Sigmoid colon (tissue), 7 donors: ENCODE data around the gene NARS2. TPM values are rescaled to one million over a fixed set of nuclear protein-coding genes. Genes with fewer than 3 reads are reported as not detected.

Source experiments
- DNase-seq: peaks from one replicate; pipeline ENCODE4 v3.0.0-alpha.2; 2019
- H3K27ac ChIP-seq, 4 donors: fragments of 200-600 bp; sonication (generic); one replicate each; pipeline ENCODE4 v1.5.1; 2016 to 2019; ENCODE audit warnings: mild to moderate bottlenecking in 1 of 4
- H3K27me3 ChIP-seq, 3 donors: fragments of 200-600 bp; sonication (generic); one replicate each; pipeline ENCODE4 v1.5.1; 2019; ENCODE audit warnings: mild to moderate bottlenecking in 1 of 3
- H3K36me3 ChIP-seq, 4 donors: fragments of 200-600 bp; sonication (generic); one replicate each; pipeline ENCODE4 v1.5.1; 2016 to 2019
- H3K4me1 ChIP-seq, 4 donors: fragments of 200-600 bp; sonication (generic); one replicate each; pipeline ENCODE4 v1.5.1; 2017 to 2019
- H3K4me3 ChIP-seq, 4 donors: fragments of 200-600 bp; sonication (generic); one replicate each; pipeline ENCODE4 v1.5.1; 2017 to 2019; ENCODE audit warnings: mild to moderate bottlenecking in 2 of 4, moderate library complexity in 1 of 4
- H3K9me3 ChIP-seq, 4 donors: fragments of 200-600 bp in 3 of 4; sonication (generic) in 3 of 4; one replicate each; pipeline versions ENCODE4 v1.5.1 to v1.6.1; 2013 to 2019
- EP300 ChIP-seq, 4 donors: sonication (generic); formaldehyde crosslinking; IDR thresholded peaks; one replicate each; pipeline ENCODE4 v1.6.1; 2017; ENCODE audit warnings: antibody characterized with exemption in 4 of 4
- POLR2A ChIP-seq, 2 donors: fragments of 450-650 bp; IDR thresholded peaks; one replicate each; pipeline ENCODE4 v1.6.1; 2016; ENCODE audit warnings: antibody characterized with exemption in 2 of 2, mild to moderate bottlenecking in 2 of 2, moderate library complexity in 2 of 2
- POLR2AphosphoS5 ChIP-seq, 4 donors: sonication (generic); formaldehyde crosslinking; IDR thresholded peaks; one replicate each; pipeline ENCODE4 v1.6.1; 2017; ENCODE audit warnings: antibody characterized with exemption in 4 of 4
- WGBS, 2 donors: extraction: QIAGEN DNeasy Blood & Tissue Kit; methylation state at CpG; one replicate each; pipeline ENCODE4 v1.1.7; 2013; 5-methylcytosine and 5-hydroxymethylcytosine counted together
- intact Hi-C: fragments of 100-400 bp; cut with DNase I; formaldehyde crosslinking; loops from one replicate; pipeline ENCODE4 v1.15.1; 2023
- polyA plus RNA-seq, 3 donors: library from polyadenylated mRNA; stranded (reverse); fragments of 200-250 nt; gene quantifications; one replicate each; pipeline ENCODE4 v1.2.3, GENCODE V29; 2013
- total RNA-seq, 4 donors: library from RNA; depleted of rRNA; stranded (reverse); fragments of >200 nt; gene quantifications; one replicate each; pipeline ENCODE4 v1.1.0, GENCODE V29; 2016
- TF ChIP-seq, protein P1 (sequence below), 4 experiments: fragments of 450-650 bp in 3 of 4; fragments of 200-600 bp in 1 of 4; IDR thresholded peaks; one replicate each; pipeline ENCODE4 v1.5.1; 2016 to 2019; ENCODE audit warnings: antibody characterized with exemption in 4 of 4, mild to moderate bottlenecking in 3 of 4, moderate library complexity in 2 of 4
- donor health status: healthy with polysubstance abuse.
- donor health status: Bipolar disorder and iron deficiency.
- donor health status: healthy.

NARS2 gene
- total and polyA plus RNA-seq, 7 donors, result 7.8 to 22.2 (median 13.6) TPM

DNA sequence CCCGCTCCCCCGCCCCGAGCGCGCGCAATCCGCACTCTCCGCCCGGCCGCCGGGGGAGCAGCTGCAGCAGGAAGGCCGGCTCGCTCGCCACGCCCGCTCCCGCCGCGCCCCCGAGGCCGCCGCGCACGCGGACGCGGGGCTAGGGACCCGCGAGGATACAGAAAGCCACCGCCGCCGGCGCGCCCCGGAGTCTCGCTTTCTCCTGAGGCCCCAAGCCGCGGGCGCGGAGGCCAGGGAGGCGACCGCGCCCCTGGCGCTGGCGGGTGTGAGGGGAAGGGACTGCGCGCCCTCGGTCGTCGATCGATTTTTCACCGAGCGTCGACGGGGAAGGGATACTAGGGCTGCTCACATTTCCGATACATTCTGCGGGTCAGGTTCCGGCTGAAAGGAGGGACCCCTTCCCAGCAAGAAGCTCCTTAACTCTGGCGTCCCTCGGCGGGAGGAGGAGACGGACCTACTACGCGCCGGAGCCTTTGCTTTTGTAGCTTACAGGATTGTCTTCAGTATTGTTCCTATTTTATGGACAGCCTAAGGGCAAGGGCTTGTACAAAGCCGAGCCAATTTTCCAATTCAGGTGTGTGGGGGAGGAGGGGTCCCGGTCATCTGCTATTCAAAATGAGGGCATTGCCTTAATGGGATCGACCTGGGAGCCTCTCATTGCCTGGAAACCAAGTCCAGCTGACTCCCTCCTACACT is 156.6 kb downstream of the NARS2 start:
- Histone ChIP-seq H3K27ac (peak overlapping the region; percentile 94 to 97 (median 95)), H3K4me3 (peak overlapping the region; percentile 59 to 90 (median 84)), H3K9me3 (no peaks in the 10 kb centered on the region), H3K27me3 (peaks cover 0 to 15% (median 0%) of the 10 kb centered on the region in 3 donors), H3K4me1 (peaks cover 0 to 48% (median 27%) of the 10 kb centered on the region in 4 donors), H3K36me3 (no peaks in the 10 kb centered on the region)
- WGBS, 2 donors, result 1% methylated on average over 68 of the region's 68 CpGs
- peak; percentile 89 for DNase-seq
- intact Hi-C loops, result loop anchor here (2.0 to 5.0 kb wide), 6 partner anchors 67 to 279 kb away; partner anchors contain the start of genes ALG8, KCTD21, NARS2 and USP35
- TF ChIP-seq EP300 (IDR thresholded peaks at IDR 0.05) (no peak), POLR2AphosphoS5 (IDR thresholded peaks at IDR 0.05) (peak; percentile 8 to 59 (median 52))

DNA sequence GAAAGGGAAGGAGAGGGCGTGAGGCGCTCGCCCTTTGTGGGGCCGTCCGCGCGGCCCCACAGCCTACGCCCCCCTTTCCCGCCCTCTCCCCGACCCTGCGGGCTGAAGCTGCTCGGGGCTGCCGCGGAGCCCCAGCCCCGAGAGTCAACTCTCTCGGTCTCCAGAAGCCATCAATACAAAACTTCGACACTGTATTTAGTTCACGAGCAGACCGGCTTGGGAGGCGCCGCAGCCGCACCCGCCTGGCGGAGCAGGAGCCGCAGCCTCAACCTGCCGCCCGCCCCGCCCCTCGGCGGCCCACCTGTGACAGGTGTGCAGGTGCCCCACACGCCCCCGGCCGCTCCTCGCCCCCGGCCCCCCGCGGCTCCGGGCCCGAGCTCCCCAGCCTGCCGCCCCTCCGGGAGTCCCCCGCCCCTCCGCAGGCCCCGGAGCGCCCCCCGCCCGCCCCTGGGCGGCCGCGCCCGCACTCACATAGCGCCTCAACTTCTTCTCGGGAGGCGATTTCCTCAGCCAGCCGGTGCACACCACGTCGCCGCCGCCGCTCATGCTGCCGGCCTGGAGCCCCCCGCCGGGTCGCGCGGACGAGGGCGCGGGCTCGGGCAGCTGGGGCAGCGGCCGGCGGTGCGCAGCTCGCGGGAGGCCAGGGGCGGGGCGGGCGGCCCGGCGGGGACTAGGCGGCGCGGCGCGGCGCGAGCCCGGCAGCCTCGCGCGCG is 157.3 kb downstream of the NARS2 start, which contains the start of gene GAB2:
GAB2 (minus strand) TSS at position 646 of the 713 bp plus-strand sequence; CDS start at position 546, 100 bp downstream.
- TF ChIP-seq POLR2AphosphoS5 (IDR thresholded peaks at IDR 0.05), result no peak
- peak in 1 of 4 donors; percentile 1 for TF ChIP-seq EP300 (IDR thresholded peaks at IDR 0.05)
- TF ChIP-seq, protein P1, sequence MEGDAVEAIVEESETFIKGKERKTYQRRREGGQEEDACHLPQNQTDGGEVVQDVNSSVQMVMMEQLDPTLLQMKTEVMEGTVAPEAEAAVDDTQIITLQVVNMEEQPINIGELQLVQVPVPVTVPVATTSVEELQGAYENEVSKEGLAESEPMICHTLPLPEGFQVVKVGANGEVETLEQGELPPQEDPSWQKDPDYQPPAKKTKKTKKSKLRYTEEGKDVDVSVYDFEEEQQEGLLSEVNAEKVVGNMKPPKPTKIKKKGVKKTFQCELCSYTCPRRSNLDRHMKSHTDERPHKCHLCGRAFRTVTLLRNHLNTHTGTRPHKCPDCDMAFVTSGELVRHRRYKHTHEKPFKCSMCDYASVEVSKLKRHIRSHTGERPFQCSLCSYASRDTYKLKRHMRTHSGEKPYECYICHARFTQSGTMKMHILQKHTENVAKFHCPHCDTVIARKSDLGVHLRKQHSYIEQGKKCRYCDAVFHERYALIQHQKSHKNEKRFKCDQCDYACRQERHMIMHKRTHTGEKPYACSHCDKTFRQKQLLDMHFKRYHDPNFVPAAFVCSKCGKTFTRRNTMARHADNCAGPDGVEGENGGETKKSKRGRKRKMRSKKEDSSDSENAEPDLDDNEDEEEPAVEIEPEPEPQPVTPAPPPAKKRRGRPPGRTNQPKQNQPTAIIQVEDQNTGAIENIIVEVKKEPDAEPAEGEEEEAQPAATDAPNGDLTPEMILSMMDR (IDR thresholded peaks at IDR 0.05), result no peak
- no peak for TF ChIP-seq POLR2A (IDR thresholded peaks at IDR 0.05)
- Histone ChIP-seq H3K27ac (peak within 1 kb of the TSS; percentile 94 to 97 (median 95)), H3K4me1 (peaks cover 0 to 48% (median 27%) of the 10 kb centered on the region in 4 donors), H3K36me3 (no peaks in the 10 kb centered on the region), H3K27me3 (peaks cover 0 to 15% (median 0%) of the 10 kb centered on the region in 3 donors), H3K9me3 (no peaks in the 10 kb centered on the region), H3K4me3 (peak within 1 kb of the TSS; percentile 63 to 90 (median 84))
- 1% methylated on average over 93 of the region's 93 CpGs for WGBS, 2 donors
- intact Hi-C loops, result loop anchor here (2.0 to 5.0 kb wide), 6 partner anchors 67 to 279 kb away; partner anchors contain the start of genes ALG8, KCTD21, NARS2 and USP35
- no peak for DNase-seq

DNA sequence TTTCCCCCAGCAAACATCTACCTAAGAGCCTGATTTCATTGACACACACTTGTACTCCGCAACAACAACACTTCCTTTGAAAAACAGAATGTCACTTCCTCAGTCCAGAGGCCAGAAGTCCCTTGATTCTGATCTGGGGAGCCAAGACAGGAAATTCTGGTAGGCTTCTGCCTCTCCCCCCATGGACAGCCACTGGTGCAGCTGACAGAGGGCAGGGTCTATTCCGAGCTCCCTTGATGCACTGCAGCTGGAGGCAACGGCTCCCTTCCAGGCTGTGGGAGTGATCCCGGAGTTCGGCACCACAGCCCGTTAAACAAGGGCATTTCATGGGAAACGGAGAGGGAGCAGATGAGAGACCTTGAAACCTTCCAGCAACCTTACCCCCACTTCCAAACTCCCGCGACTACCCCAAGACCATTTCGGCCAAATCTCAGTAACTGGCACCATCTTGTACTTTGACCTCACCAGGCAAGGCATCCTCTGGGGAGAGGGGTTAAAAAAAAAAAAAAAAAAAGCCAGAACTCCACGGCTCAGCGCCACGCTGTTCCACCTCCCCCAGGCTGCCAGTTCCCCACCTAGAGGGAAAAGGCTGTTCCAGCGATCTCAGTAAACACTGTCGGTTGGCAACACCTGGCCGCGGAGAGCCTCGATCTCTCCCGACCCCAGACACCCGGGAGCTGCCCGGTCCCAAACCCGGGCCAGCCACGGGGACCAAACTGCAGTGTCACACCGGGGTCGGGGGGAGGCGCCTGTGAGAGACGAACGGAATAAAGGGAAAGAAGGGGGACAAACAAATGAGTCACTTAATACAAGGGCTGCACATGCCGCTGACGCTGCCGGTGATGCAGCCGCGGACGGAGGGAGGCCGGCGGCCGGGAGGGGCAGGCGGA is 158.1 kb downstream of the NARS2 start:
- Histone ChIP-seq H3K36me3 (no peaks in the 10 kb centered on the region), H3K9me3 (no peaks in the 10 kb centered on the region), H3K4me1 (peaks cover 0 to 48% (median 27%) of the 10 kb centered on the region in 4 donors), H3K4me3 (peak overlapping the region; percentile 63 to 90 (median 84)), H3K27ac (peak overlapping the region; percentile 94 to 97 (median 95)), H3K27me3 (peaks cover 0 to 15% (median 0%) of the 10 kb centered on the region in 3 donors)
- TF ChIP-seq, protein P1 (IDR thresholded peaks at IDR 0.05), result peak in 2 of 4 experiments; percentile 14 to 38
- TF ChIP-seq POLR2A (IDR thresholded peaks at IDR 0.05) (peak; percentile 40 to 57), POLR2AphosphoS5 (IDR thresholded peaks at IDR 0.05) (peak; percentile 77 to 94 (median 83)), EP300 (IDR thresholded peaks at IDR 0.05) (peak in 1 of 4 donors; percentile 3)
- WGBS, 2 donors, result 1 to 2% methylated on average over 38 of the region's 38 CpGs
- peak; percentile 95 for DNase-seq
- intact Hi-C loops, result loop anchor here (2.0 to 5.0 kb wide), 6 partner anchors 66 to 278 kb away; partner anchors contain the start of genes ALG8, KCTD21, NARS2 and USP35

DNA sequence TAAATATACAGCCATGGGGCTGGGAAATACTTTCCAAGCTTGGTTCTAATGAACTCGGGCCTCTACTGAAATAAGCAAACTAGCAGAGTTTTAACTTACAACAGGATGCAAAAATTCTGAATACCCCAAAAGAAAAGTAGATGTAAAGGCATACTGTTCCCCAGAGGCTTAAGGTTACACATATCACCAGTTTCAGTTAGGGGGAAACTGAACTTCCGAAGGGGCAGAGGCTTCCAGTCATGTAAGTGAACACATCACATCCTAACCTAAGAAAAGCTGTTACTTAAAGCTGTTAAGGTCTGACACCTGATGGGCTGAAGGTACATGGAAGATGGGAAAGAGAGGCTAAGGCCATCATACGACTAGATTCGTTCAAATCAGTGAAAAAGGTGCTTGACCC is 159.3 kb downstream of the NARS2 start:
- no peak for DNase-seq
- WGBS, 2 donors, result 68 to 72% methylated on average over 4 of the region's 4 CpGs
- peaks cover 0 to 38% (median 20%) of the 10 kb centered on the region in 4 donors for H3K4me1 ChIP-seq
- no peak for TF ChIP-seq EP300 (IDR thresholded peaks at IDR 0.05)
- no peak for TF ChIP-seq POLR2A (IDR thresholded peaks at IDR 0.05)
- TF ChIP-seq POLR2AphosphoS5 (IDR thresholded peaks at IDR 0.05), result no peak
- H3K4me3 ChIP-seq, result no peak overlapping the region
- H3K9me3 ChIP-seq, result no peaks in the 10 kb centered on the region
- intact Hi-C loops, result loop anchor here (5.0 kb wide), 4 partner anchors 98 to 228 kb away; partner anchors contain the start of genes KCTD21, NARS2 and USP35
- peaks cover 0 to 10% (median 0%) of the 10 kb centered on the region in 3 donors for H3K27me3 ChIP-seq
- no peaks in the 10 kb centered on the region for H3K36me3 ChIP-seq
- peak overlapping the region in 3 of 4 donors; percentile 94 to 97 (median 96) for H3K27ac ChIP-seq
